K562 (cell line): Measurements from ENCODE around the gene DCHS2. TPM values are rescaled to one million over a fixed set of nuclear protein-coding genes. Genes with fewer than 3 reads are reported as not detected.

Experiments used
- CBFB ChIP-seq: sonication (generic); formaldehyde crosslinking; IDR thresholded peaks from 2 replicates; pipeline ENCODE4 v1.4.0; 2020; ENCODE audit warnings: mild to moderate bottlenecking, missing genetic modification reagents
- CHD7 ChIP-seq: fragments of 200-600 bp; sonication (generic); IDR thresholded peaks from one replicate; pipeline ENCODE4 v1.6.1; 2012; ENCODE audit warnings: mild to moderate bottlenecking, low read depth, low read length, inconsistent platforms
- SMARCA4 ChIP-seq: fragments of 450-650 bp; IDR thresholded peaks from 2 replicates; pipeline ENCODE4 v1.6.1; 2016
- ZNF174 ChIP-seq: fragments of 250-450 bp; sonication (Bioruptor Pico); IDR thresholded peaks from 2 replicates; pipeline ENCODE4 v1.4.0; 2020; ENCODE audit warnings: mild to moderate bottlenecking
- ZNF175 ChIP-seq: fragments of 200-800 bp; sonication (Bioruptor generic); IDR thresholded peaks from 2 replicates; pipeline ENCODE4 v1.6.1; 2016; ENCODE audit warnings: low read depth, mild to moderate bottlenecking, missing genetic modification characterization, missing compliant biosample characterization
- ZNF639 ChIP-seq, 2 experiments: fragments of 200-800 bp in 1 of 2; sonication (Bioruptor generic) in 1 of 2; sonication (generic) in 1 of 2; formaldehyde crosslinking in 1 of 2; IDR thresholded peaks in 1 of 2; conservative IDR thresholded peaks in 1 of 2; 2 replicates each; pipeline versions ENCODE4 v1.5.0 to v1.6.1; 2016 to 2020; ENCODE audit warnings: missing compliant biosample characterization in 1 of 2, missing genetic modification characterization in 1 of 2, missing genetic modification reagents in 1 of 2
- ZNF655 ChIP-seq: fragments of 250-450 bp; sonication (Bioruptor Pico); IDR thresholded peaks from 2 replicates; pipeline ENCODE4 v1.5.0; 2021
- ZNF717 ChIP-seq: fragments of 250-450 bp; sonication (Bioruptor Pico); IDR thresholded peaks from 2 replicates; pipeline ENCODE4 v1.5.0; 2021
- polyA plus RNA-seq, 8 experiments: library from polyadenylated mRNA; depleted of rRNA in 4 of 8; stranded (reverse) in 5 of 8; unstranded in 3 of 8; fragments of >200 nt; fragmentation: Nextera tagmentation in 2 of 8; fragmentation: Illumina TruSeq in 1 of 8; extraction: Ambion mirVana in 2 of 8; extraction: Trizol in 1 of 8; gene quantifications; 2 replicates each; pipeline versions ENCODE4 v1.2.1 to v1.2.3, GENCODE V29; 2011 to 2014; ENCODE audit warnings: inconsistent platforms in 1 of 8, missing spikeins in 1 of 8
- total RNA-seq, 7 experiments: library from RNA; depleted of rRNA in 6 of 7; stranded (reverse); fragments of >200 nt in 6 of 7; fragmentation: Illumina TruSeq in 2 of 7; extraction: Trizol in 2 of 7; gene quantifications; 2 replicates each; pipeline versions ENCODE4 v1.2.1 to v1.2.3, GENCODE V29; 2011 to 2021; ENCODE audit warnings: low replicate concordance in 1 of 7

DCHS2 gene
- total and polyA plus RNA-seq, 9 of the 15 experiments (the other 6 are each of a cell fraction or from before 2014, with no cell fraction given) = 0.49 to 7.1 (median 5.3) TPM

- TF ChIP-seq CHD7 = no peak
- TF ChIP-seq CBFB = no peak
- no peak for TF ChIP-seq ZNF717 (CRISPR knock-in tag)
- no peak for TF ChIP-seq ZNF639 (CRISPR knock-in tag; conservative IDR thresholded peaks at IDR 0.05 in 1 of 2, IDR thresholded peaks at IDR 0.05 in 1 of 2)
- no peak for TF ChIP-seq SMARCA4
- no peak for TF ChIP-seq ZNF655 (CRISPR knock-in tag)
- TF ChIP-seq ZNF174 (CRISPR knock-in tag) = no peak
- no peak for TF ChIP-seq ZNF175 (CRISPR knock-in tag)
- TF ChIP-seq, all 486 proteins: peak for 0
These were observed 13.5 kb downstream of the DCHS2 start (continued) for GRCh38 chr4:154478128-154478527.
